Measurements from ENCODE around the gene EVI5L. TPM values are rescaled to one million over a fixed set of nuclear protein-coding genes. Genes with fewer than 3 reads are reported as not detected.

Gene EVI5L
- total RNA-seq, 1 donor from 2014 or later, result 22.9 TPM

- H3K27ac ChIP-seq (replicated peaks), result no peak overlapping the region
- H3K27me3 ChIP-seq (ENCODE audit: low read depth), result no peaks in the 10 kb centered on the region
- TF ChIP-seq, protein P1, sequence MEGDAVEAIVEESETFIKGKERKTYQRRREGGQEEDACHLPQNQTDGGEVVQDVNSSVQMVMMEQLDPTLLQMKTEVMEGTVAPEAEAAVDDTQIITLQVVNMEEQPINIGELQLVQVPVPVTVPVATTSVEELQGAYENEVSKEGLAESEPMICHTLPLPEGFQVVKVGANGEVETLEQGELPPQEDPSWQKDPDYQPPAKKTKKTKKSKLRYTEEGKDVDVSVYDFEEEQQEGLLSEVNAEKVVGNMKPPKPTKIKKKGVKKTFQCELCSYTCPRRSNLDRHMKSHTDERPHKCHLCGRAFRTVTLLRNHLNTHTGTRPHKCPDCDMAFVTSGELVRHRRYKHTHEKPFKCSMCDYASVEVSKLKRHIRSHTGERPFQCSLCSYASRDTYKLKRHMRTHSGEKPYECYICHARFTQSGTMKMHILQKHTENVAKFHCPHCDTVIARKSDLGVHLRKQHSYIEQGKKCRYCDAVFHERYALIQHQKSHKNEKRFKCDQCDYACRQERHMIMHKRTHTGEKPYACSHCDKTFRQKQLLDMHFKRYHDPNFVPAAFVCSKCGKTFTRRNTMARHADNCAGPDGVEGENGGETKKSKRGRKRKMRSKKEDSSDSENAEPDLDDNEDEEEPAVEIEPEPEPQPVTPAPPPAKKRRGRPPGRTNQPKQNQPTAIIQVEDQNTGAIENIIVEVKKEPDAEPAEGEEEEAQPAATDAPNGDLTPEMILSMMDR (IDR thresholded peaks at IDR 0.05; ENCODE audit: borderline replicate concordance), result no peak
- intact Hi-C loops (cut with micrococcal nuclease), result no loop called here
- no peak for DNase-seq
- H3K4me3 ChIP-seq, result no peak overlapping the region
- H3K4me1 ChIP-seq, result peaks cover 11% of the 10 kb centered on the region
- H3K9me3 ChIP-seq (replicated peaks), result no peaks in the 10 kb centered on the region
- no peaks in the 10 kb centered on the region for H3K36me3 ChIP-seq
These were observed 15.6 kb downstream of the EVI5L start for GRCh38 chr19:7845390-7846154.

GRCh38 chr19:7846155-7846646 is 16.2 kb downstream of the EVI5L start:
- Histone ChIP-seq H3K4me3 (no peak overlapping the region), H3K36me3 (no peaks in the 10 kb centered on the region), H3K9me3 (replicated peaks) (no peaks in the 10 kb centered on the region), H3K27ac (replicated peaks) (no peak overlapping the region), H3K27me3 (ENCODE audit: low read depth) (no peaks in the 10 kb centered on the region), H3K4me1 (peaks cover 13% of the 10 kb centered on the region)
- TF ChIP-seq, protein P1 (IDR thresholded peaks at IDR 0.05; ENCODE audit: borderline replicate concordance), result no peak
- no peak for DNase-seq
- intact Hi-C loops (cut with micrococcal nuclease), result no loop called here

DNA sequence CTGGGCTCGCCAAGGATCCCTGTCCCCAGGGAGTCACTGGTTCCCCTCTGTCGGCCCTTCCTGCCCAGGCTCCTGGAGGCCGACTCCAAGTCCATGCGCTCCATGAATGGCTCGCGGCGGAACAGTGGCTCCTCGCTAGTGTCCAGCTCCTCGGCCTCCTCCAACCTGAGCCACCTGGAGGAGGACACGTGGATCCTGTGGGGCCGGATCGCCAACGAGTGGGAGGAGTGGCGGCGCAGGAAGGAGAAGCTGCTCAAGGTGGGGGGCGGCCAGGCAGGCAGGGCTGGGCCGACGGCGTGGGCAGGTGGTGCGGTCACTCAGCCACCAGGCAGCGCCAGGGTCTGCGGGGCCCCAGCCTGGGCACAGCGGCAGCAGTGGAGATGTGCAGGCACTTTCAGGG is 17.6 kb downstream of the EVI5L start:
- Histone ChIP-seq H3K4me3 (no peak overlapping the region), H3K27ac (replicated peaks) (no peak overlapping the region), H3K27me3 (ENCODE audit: low read depth) (no peaks in the 10 kb centered on the region), H3K36me3 (no peaks in the 10 kb centered on the region), H3K9me3 (replicated peaks) (no peaks in the 10 kb centered on the region), H3K4me1 (peaks cover 13% of the 10 kb centered on the region)
- DNase-seq, result no peak
- intact Hi-C loops (cut with micrococcal nuclease), result no loop called here
- TF ChIP-seq, protein P1 (IDR thresholded peaks at IDR 0.05; ENCODE audit: borderline replicate concordance), result no peak

GRCh38 chr19:7848779-7849457 is 18.9 kb downstream of the EVI5L start:
- Histone ChIP-seq H3K4me3 (no peak overlapping the region), H3K9me3 (replicated peaks) (no peaks in the 10 kb centered on the region), H3K27ac (replicated peaks) (no peak overlapping the region), H3K27me3 (ENCODE audit: low read depth) (no peaks in the 10 kb centered on the region), H3K4me1 (peaks cover 13% of the 10 kb centered on the region), H3K36me3 (no peaks in the 10 kb centered on the region)
- no peak for DNase-seq
- TF ChIP-seq, protein P1 (IDR thresholded peaks at IDR 0.05; ENCODE audit: borderline replicate concordance), result no peak
- intact Hi-C loops (cut with micrococcal nuclease), result no loop called here

- no peaks in the 10 kb centered on the region for H3K36me3 ChIP-seq
- no peaks in the 10 kb centered on the region for H3K9me3 ChIP-seq (replicated peaks)
- no peak overlapping the region for H3K27ac ChIP-seq (replicated peaks)
- H3K4me1 ChIP-seq, result peaks cover 13% of the 10 kb centered on the region
- DNase-seq, result no peak
- no peaks in the 10 kb centered on the region for H3K27me3 ChIP-seq (ENCODE audit: low read depth)
- H3K4me3 ChIP-seq, result no peak overlapping the region
- intact Hi-C loops (cut with micrococcal nuclease), result no loop called here
- TF ChIP-seq, protein P1 (IDR thresholded peaks at IDR 0.05; ENCODE audit: borderline replicate concordance), result no peak
These were observed 19.6 kb downstream of the EVI5L start for GRCh38 chr19:7849631-7849999.
